NCI-H2227 treated with DMSO at 0.1 percent for 48 hours (cell line): ENCODE results near the gene C16orf74.

Experiments used
- DNase-seq: peaks from one replicate; lab custom pipeline; 2025; lab: John Stamatoyannopoulos, UW

C16orf74 gene

DNA sequence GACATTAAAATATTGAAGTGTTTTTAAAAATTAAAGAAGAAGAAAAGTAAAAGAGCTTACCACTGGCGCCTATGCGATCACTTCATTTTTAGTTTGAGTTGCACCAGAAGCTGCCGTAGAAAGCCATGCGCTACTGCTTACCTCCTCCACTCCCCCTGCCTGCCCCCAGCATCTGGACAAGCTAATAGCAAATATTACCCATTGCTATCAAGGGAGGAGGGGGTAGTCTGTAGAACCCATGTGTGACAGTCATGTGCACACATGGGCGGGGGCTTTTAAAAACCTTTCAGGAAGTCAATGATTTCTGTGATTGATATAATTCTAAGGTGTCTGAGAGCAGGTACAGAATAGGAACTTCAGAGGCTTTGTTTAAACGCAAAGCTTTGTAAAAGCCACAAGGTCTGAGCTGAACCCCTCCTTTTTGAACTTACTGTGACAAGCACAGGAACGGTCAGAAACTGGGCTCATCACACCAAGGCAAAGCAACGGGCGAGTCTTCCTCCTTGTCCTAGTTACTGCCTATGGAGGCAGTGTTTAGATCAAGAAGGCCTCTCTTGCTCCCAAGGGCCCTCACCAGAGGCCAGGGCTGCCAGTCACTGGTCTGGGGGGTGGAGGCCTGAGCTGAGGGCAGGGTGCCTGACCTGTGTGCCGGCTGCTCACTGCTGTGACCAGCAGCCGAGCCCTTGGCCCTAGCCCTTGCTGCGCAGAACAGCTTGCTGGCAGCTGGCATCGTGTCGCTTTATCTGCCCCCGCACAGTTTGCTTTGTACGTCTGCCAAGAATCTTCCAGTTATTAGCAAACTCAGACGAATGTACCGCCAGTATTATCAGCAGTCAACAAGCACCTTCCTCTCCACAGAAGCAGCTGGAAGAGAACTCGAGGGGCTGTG is 77.1 kb downstream of the C16orf74 start:
- no peak for DNase-seq

DNA sequence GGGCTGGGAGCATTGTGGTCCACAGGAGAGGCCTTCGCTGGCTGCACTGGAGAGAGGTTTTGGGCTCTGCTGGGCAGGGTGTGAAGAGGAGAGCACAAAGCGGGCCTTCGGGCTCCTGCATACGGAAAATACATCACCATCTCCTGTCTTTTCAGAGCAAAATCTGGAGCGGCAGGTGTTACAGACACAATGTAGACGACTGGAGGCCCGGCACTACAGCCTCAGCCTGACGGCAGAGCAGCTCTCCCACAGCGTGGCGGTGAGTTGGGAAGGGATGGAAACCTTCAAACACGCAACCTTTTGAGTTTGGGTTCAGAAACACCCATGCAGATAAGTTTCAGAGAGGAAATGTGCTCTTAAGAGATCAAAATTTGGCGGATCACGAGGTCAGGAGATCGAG is 80.1 kb downstream of the C16orf74 start:
- no peak for DNase-seq

DNA sequence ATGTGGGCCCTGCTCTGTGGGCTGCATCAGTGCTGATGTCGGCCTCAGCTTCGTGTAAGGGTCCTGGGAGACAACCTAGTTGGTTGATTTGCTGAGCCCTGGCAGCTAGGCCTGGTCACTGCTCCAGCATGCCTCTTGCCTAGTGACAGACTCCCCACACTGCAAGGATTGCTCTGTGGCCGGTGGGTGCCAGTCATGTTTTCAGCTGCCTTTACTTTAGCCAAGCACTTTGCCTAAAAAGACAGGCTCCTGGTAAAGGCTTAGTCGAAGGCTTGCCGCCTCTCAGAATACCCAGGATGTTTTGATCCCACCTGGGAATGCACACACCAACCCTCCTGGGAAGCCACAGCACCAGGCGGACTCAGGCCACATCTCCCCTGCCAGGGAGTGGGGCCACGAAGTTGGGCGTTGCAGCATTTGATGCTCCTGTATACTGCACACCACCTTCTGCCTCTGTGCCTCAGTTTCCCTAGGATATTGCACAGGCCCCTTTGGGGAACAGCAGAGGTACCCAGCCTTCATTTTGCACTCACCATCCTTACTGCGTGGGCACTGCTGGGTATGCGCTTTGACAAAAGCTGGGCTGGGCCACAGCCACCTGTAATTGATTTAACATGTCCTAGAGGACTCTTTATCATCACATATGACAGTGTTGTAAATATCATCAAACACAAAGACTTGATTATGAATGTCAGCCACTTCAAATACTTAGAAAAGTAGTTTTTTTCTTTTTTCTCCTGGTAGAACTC is 82.0 kb downstream of the C16orf74 start:
- DNase-seq, result no peak

DNA sequence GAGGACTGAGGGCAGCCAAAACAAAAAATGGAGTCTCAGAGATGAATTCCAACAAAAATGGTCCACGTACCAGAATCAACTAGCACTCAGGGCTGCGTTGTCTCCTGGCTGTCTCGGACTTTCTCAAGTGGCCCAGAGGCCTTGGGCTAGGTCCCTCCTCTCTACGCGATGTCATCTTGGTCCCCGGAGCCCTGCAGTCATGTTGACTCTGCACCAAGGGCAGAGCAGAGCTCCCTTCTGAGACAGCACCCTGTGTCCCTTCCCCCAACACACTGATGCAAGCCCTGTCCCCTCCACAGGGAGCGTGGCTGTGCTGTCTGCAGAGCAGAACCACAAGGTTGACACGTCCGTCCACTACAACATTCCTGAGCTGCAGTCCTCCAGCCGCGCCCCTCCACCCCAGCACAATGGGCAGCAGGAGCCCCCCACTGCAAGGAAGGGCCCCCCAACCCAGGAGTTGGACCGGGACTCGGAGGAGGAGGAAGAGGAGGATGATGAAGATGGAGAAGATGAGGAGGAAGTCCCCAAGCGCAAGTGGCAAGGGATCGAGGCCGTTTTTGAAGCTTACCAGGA is 83.0 kb downstream of the C16orf74 start:
- DNase-seq, result no peak

DNA sequence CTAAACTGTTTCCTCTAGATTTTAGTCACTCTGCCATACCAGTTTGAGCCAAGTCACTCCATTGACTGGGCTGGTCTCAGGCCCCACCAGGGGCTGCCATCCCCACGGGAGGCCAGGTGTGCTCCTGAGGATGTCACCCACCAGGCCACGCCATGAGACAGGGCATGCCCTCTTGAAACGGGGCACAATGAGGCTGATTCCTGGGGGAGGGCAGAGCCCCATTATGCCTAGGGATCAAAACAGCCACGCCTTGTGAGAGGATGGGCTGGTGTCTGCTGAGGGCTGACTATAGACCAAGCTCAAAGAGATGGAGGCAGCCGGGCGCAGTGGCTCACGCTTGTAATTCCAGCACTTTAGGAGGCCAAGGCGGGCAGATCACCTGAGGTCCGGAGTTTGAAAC is 83.6 kb downstream of the C16orf74 start:
- no peak for DNase-seq

DNA sequence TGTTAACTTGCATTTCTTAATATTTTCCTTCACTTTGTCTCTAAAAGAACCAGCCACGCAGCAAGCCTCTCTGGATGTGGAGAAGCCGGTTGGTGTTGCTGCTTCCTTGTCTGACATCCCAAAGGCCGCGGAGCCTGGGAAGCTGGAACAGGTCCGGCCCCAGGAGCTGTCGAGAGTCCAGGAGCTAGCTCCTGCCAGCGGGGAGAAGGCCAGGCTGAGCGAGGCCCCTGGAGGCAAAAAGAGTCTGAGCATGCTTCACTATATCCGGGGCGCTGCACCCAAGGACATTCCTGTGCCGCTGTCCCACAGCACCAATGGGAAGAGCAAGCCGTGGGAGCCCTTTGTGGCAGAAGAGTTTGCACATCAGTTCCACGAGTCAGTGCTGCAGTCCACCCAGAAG is 85.0 kb downstream of the C16orf74 start:
- no peak for DNase-seq

DNA sequence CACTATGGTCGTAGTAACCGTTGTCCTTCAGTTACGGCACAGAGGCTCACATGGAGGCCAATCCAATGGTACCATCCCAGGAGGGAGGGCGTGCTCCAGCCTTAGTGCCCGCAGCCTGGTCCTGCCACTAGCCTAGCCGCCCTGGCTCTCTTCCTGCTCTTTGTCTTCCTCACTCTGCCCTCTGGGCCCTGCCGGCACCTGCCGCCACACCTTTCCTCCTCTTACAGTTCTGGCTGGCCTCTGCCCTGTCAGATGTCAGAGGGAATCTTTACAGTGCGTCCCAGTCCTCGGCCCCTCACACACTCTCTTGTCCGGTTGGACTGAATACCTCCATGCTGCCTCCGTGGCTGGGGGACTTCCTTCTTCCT is 85.5 kb downstream of the C16orf74 start:
- DNase-seq, result no peak

DNA sequence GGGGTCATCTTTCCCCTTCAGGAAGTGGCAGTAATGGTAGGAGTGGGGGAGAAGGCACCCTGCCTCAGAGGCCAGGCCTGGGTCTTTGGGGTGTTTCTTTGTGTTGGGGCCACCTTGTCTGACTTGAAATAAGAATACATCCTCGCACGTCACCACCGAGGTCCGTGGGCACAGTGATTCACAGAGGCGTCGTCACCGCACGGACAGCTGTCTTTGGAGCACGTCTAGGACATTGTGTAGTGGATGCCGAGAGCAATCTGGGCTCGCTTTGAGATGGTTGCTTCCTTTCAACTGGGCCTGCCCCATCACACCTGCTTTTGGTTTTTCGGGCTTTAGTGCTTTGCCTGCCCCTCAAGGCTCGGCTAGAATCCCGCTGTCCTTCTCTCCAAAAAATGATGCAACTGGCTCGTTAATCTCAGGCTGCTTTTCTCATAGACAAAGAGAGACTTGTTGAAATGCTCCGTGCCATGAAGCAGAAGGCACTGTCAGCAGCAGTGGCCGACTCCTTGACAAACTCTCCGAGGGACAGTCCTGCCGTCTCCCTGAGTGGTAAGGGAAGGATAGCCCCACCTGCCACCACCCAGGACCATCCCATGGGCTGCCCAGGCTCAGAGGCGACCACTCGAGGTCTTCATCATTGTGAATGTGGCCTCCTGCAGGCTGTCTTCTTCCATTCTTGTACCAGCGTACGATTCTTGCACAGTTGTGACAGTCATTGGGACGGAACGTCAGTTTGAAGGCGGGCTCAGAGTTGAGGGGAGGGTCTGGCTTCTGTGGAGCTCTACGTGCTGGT is 86.1 kb downstream of the C16orf74 start:
- no peak for DNase-seq

DNA sequence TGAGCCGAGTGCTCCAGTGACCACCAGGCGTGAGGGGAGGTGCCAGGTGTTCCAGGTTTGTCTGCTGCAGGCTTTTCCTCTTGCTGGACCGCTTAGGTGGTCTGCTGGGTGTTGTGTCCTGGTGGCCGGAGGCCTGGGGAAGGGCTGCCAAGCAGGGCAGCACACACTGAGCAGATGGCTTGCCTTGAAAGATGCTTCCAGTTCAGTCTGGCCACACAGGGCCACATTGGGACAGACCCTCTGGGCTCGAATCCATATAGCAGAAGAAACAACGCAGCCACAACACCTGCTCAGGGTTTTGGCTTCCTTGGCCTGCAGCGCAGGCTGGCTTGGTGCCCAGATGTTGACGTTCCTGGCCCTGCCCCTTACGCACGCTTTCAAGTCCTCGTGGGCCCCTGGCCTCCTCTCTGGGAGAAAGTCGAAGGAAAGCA is 87.0 kb downstream of the C16orf74 start:
- DNase-seq, result no peak

DNA sequence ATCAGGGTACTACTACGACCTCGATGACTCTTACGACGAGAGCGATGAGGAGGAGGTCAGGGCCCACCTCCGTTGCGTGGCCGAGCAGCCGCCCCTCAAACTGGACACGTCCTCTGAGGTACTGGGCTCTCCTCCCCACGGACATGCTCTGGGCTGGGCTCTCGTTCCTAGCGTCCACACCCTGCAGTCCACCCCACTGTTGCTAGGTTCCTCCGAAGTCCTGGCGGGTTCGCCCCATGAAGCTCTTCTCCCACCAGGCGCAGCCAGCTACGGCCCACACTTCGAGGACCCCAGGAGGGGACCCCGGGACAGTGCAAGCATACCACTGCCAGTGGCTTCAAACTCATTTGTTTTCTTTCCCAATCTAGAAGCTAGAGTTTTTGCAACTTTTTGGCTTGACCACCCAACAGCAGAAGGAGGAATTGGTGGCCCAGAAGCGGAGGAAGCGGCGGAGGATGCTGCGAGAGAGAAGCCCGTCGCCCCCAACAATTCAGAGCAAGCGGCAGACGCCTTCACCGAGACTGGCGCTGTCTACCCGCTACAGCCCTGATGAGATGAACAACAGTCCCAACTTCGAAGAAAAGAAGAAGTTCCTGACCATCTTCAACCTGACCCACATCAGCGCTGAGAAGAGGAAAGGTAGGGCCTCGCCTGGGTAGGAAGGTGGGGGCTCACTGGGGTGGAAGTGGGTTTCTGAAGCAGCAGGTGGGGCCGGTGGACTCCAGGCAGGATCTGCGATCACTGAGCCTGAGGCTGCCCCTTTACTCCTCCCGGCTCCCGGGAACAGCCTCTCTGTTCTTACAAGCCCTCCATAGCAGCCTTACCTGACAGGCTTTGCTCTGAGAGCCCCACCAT is 87.7 kb downstream of the C16orf74 start:
- no peak for DNase-seq

DNA sequence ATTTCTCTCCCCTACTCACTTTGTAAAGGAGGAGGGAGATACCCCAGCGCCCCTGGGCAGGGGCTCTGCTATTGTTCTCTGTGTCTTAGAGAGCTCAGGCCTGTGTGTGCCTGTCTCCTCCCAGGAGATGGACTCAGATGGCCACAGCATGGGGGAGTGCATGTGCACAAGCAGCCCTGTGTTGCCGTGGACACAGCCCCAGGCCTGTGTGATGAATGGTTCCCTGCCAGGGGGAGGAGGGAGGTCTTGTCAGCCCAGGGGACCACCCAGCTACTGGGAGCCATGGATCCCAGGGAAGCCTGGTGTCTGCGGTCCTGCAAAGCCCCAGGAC is 88.4 kb downstream of the C16orf74 start:
- no peak for DNase-seq

DNA sequence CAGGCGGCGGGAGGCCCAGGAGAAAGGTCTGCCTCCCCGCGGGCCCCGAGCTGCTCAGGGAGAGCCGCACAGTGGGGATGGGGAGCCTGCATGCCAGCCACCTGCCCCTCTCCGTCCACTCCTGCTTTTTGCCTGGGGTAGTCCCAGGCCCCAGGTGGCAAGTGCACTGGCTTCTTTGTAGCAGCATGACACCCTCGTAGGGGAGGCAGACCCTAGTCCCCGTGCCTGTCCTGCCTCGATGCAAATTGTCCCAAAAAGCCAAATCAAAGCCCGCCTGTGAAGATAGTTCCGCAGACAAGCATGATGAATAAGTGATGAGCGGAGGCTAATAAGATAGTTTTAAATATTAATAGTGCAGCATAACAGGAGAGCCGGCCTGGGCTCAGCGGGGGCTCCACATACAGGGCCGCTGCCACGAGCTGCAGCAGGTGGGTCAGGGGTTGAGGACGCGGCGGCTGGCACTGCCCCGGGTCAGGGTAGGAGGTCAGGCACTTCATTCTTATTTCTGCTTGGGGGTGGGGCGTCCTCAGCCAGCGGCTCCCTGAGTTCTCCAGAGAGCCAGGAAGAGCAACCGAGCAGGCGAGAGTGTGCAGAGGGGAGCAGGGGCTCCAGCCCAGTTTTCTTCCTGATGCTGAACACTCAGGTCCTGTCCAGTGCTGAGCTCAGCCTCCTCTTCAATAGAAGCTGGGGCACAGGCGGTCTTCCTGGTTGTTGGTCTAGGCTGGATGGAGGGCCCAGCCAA is 89.0 kb downstream of the C16orf74 start:
- no peak for DNase-seq

DNA sequence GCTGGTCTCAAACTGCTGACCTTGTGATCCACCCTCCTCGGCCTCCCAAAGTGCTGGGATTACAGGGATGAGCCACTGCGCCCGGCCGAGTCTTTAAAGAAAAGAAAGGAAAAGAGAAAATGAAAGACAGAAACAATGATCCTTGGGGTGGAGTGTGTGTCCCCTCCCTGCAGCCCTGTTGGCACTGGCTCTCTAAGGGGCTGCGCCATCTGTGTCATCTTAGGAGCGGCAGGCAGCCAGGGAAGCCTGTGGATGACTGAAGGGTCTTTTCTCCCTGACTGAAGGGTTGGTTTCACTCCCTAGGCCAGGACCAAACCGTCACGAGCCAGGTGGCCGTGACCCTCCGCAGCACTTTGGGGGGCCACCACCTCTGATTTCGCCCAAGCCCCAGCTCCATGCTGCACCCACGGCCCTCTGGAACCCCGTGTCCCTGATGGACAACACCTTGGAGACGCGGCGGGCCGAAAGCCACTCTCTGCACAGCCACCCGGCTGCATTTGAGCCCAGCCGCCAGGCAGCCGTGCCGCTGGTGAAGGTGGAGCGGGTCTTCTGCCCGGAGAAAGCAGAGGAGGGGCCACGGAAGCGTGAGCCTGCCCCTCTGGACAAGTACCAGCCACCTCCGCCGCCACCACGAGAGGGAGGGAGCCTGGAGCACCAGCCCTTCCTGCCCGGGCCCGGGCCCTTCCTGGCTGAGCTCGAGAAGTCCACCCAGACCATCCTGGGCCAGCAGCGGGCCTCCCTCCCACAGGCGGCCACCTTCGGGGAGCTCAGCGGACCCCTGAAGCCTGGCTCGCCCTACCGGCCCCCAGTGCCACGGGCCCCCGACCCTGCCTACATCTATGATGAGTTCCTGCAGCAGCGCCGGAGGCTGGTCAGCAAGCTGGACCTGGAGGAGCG is 89.8 kb downstream of the C16orf74 start:
- no peak for DNase-seq

DNA sequence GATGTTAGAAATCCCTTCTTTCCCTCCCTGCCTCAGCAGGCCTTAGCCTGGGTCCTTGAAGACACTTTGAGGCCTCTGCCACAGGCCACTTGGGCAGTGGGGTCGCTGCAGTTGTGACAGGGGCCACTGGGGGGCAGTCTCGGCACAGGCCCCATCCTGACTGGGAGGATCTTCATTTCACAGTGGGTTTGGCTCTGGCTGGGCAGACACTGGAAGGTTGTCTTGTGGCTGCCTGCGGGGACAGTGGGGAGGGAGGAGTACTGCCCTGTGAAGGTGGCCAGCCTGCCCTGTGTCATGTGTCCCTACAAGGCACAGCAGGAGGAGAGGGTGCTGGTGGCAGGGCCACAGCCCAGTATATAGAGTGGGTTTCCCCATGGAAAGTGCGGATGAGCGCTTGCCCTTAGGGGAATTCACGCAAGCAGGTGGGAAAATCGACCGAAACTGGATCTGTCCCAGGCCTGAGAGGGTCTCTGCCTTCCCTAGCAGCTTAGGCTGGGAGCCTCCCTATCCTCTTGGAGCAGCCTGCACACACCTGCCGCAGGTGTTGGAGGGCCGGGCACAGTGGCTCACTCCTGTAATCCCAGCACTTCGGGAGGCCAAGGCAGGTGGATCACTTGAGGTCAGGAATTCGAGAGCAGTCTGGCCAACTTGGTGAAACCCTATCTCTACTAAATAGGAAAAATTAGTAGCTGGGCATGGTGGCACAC is 90.9 kb downstream of the C16orf74 start:
- peak; percentile 10 for DNase-seq

DNA sequence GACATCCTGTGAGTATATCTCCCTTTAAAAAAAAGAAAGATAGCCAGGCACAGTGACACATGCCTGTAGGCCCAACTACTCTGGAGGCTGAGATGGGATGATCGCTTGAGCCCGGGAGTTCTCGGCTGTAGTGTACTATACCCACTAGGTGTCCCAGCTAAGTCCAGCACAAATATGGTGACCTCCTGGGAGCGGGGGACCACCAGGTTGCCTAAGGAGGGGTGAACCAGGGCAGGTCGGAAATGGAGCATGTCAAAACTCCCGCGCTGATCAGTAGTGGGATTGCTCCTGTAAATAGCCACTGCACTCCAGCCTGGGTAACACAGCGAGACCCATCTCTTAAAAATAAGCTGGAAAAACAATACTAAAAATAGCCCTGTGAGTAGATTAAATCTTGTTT is 91.6 kb downstream of the C16orf74 start:
- no peak for DNase-seq

DNA sequence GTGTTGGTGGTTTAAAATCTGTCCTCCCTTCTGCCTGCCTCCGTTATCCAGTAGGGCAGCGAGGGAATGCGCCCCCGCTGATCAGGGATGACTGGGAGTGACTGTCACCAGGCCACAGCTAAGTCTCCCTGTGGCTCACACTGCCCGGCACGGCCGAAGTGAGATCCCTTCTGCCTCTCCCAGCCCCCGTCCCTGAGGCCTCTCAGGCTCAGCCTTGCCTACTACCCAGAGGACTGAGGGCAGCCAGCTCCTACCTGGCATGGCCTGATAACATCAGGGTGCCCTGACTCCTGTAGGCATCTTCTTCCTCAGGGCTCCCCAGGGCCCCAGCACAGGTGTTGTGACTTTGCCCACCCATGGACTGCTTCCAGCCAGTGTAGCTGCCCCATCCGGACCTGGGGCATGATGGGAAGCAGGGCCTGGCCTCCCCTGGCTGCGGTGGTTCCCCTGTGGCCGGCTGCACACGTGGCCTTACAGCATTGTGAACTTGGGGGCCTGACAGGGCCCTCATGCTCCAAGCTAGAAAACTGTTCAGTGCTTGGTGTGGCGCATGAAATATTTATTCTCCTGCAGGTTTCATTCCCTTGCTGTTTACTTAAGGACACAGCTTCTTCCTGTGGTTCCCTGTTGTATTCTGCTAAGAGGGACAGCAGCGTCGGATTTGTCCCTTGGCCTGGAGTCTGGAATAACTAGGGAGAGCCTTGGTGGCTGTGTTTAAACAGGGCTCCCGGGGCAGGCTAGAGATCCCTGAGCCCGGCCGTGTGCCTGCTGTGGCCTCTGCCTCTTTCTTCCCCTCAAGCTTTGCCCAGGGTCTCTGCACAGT is 92.2 kb downstream of the C16orf74 start:
- no peak for DNase-seq

DNA sequence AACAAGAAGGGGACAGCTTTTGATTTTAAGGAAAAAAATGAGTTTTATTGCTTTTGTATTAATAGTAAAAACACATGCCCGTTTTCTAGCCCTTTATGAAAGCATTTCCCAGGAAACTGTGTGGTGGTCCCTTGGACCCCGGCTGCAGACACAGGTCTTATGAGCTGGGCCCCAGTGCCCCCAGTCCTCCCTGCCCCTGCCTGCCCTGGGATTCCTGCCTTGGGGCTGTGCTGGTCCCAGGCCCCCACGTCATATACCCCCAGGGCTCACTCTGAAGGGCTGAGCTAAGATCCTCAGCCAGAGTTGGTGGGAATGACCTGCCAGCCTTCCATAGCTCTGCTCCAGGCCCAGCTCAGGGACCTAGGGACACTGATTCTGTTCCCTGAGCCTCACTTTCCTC is 92.9 kb downstream of the C16orf74 start:
- no peak for DNase-seq
